HG03354 (cell line): ENCODE results near the gene DOK5.

Source experiments
- ATAC-seq: cut with Tn5 transposase; IDR thresholded peaks from one replicate; pipeline ENCODE4 v1.9.1; 2021; ENCODE audit warnings: mild to moderate bottlenecking; ENCODE audit not compliant: unreplicated experiment, poor library complexity, severe bottlenecking

The DOK5 gene

GRCh38 chr20:54502179-54502578 is 26.8 kb downstream of the DOK5 start:
- no peak for ATAC-seq

GRCh38 chr20:54506643-54507042 is 31.2 kb downstream of the DOK5 start:
- ATAC-seq, result no peak

GRCh38 chr20:54510541-54511129 is 35.2 kb downstream of the DOK5 start:
- no peak for ATAC-seq

- no peak for ATAC-seq
Measured at GRCh38 chr20:54512694-54513093, 37.3 kb downstream of the DOK5 start.

- ATAC-seq, result no peak
Measured at GRCh38 chr20:54514028-54514607, 38.7 kb downstream of the DOK5 start.

- no peak for ATAC-seq
Measured at GRCh38 chr20:54515793-54516628, 40.6 kb downstream of the DOK5 start.

- ATAC-seq, result no peak
Measured at GRCh38 chr20:54517241-54517975, 42.0 kb downstream of the DOK5 start.

- no peak for ATAC-seq
Measured at GRCh38 chr20:54524849-54525248, 49.5 kb downstream of the DOK5 start.

- ATAC-seq, result no peak
Measured at GRCh38 chr20:54525916-54526590, 50.7 kb downstream of the DOK5 start.

- ATAC-seq, result no peak
Measured at GRCh38 chr20:54526801-54527200, 51.4 kb downstream of the DOK5 start.

- no peak for ATAC-seq
Measured at GRCh38 chr20:54532573-54532972, 57.2 kb downstream of the DOK5 start.

- no peak for ATAC-seq
Measured at GRCh38 chr20:54534101-54534500, 58.7 kb downstream of the DOK5 start.

- ATAC-seq, result no peak
Measured at GRCh38 chr20:54535033-54535432, 59.6 kb downstream of the DOK5 start.

GRCh38 chr20:54535746-54536145 is 60.4 kb downstream of the DOK5 start:
- ATAC-seq, result no peak

- no peak for ATAC-seq
Measured at GRCh38 chr20:54539521-54540046, 64.2 kb downstream of the DOK5 start.

- no peak for ATAC-seq
Measured at GRCh38 chr20:54543369-54543768, 68.0 kb downstream of the DOK5 start.

GRCh38 chr20:54545676-54546358 is 70.4 kb downstream of the DOK5 start:
- no peak for ATAC-seq

- ATAC-seq, result no peak
Measured at GRCh38 chr20:54548849-54549248, 73.5 kb downstream of the DOK5 start.

- no peak for ATAC-seq
Measured at GRCh38 chr20:54549658-54550326, 74.4 kb downstream of the DOK5 start.
